Transverse colon (tissue), 4 donors: ENCODE data around the gene TNS3.

ENCODE experiments used
- CTCF ChIP-seq, 5 experiments: fragments of 200-600 bp in 3 of 5; fragments of 450-650 bp in 2 of 5; sonication (generic) in 3 of 5; IDR thresholded peaks; 1 replicate in 2 of 5; 2 replicates in 3 of 5; pipeline ENCODE4 v1.5.1; 2016 to 2017; ENCODE audit warnings: antibody characterized with exemption in 5 of 5, inconsistent platforms in 3 of 5, mild to moderate bottlenecking in 2 of 5, moderate library complexity in 1 of 5
- EP300 ChIP-seq: sonication (generic); formaldehyde crosslinking; IDR thresholded peaks from one replicate; pipeline ENCODE4 v1.6.1; 2017; ENCODE audit warnings: antibody characterized with exemption, low read depth
- POLR2A ChIP-seq: fragments of 450-650 bp; IDR thresholded peaks from one replicate; pipeline ENCODE4 v1.6.1; 2016; ENCODE audit warnings: antibody characterized with exemption, mild to moderate bottlenecking, moderate library complexity
- POLR2AphosphoS5 ChIP-seq, 3 donors: sonication (generic); formaldehyde crosslinking; IDR thresholded peaks; one replicate each; pipeline ENCODE4 v1.6.1; 2016; ENCODE audit warnings: antibody characterized with exemption in 3 of 3

- no peak for TF ChIP-seq CTCF (IDR thresholded peaks at IDR 0.05)
- TF ChIP-seq EP300, result no peak
- TF ChIP-seq POLR2AphosphoS5 (IDR thresholded peaks at IDR 0.05), result no peak
- no peak for TF ChIP-seq POLR2A
Observed at GRCh38 chr7:47461746-47462145, 120.2 kb downstream of the TNS3 start.
